HepG2 (cell line): ENCODE measurements around the gene AANAT. TPM values are rescaled to one million over a fixed set of nuclear protein-coding genes. Genes with fewer than 3 reads are reported as not detected.

Experiments used
- ARHGAP35 ChIP-seq: sonication (generic); formaldehyde crosslinking; IDR thresholded peaks from 2 replicates; pipeline ENCODE4 v1.9.0; 2022; ENCODE audit warnings: mild to moderate bottlenecking, inconsistent platforms, moderate library complexity, missing genetic modification reagents, borderline replicate concordance
- FOSL2 ChIP-seq: sonication (generic); formaldehyde crosslinking; IDR thresholded peaks from 2 replicates; pipeline ENCODE4 v1.4.0; 2020; ENCODE audit warnings: missing genetic modification reagents
- HMGXB4 ChIP-seq, 2 experiments: sonication (generic) in 1 of 2; formaldehyde crosslinking in 1 of 2; IDR thresholded peaks; 2 replicates each; pipeline versions ENCODE4 v1.4.0 to v1.6.1; 2018 to 2020; ENCODE audit warnings: missing genetic modification reagents in 2 of 2, borderline replicate concordance in 1 of 2, low read depth in 1 of 2, mild to moderate bottlenecking in 1 of 2, missing biosample characterization in 1 of 2
- KDM5B ChIP-seq: sonication (generic); formaldehyde crosslinking; IDR thresholded peaks from 2 replicates; pipeline ENCODE4 v1.4.0; 2020; ENCODE audit warnings: missing genetic modification reagents, mild to moderate bottlenecking, borderline replicate concordance
- KLF13 ChIP-seq: sonication (generic); formaldehyde crosslinking; IDR thresholded peaks from 2 replicates; pipeline ENCODE4 v1.4.0; 2020; ENCODE audit warnings: mild to moderate bottlenecking, missing genetic modification reagents
- NFE2L2 ChIP-seq: fragments of 150-350 bp; IDR thresholded peaks from 2 replicates; pipeline ENCODE4 v1.6.1; 2014; ENCODE audit warnings: low read length
- NRL ChIP-seq: sonication (generic); formaldehyde crosslinking; IDR thresholded peaks from 2 replicates; pipeline ENCODE4 v1.5.0; 2020; ENCODE audit warnings: missing genetic modification reagents, mild to moderate bottlenecking, moderate library complexity, borderline replicate concordance
- PHF8 ChIP-seq: sonication (generic); formaldehyde crosslinking; IDR thresholded peaks from 2 replicates; pipeline ENCODE4 v1.5.0; 2020; ENCODE audit warnings: missing genetic modification reagents
- RFXAP ChIP-seq: sonication (generic); formaldehyde crosslinking; IDR thresholded peaks from 2 replicates; pipeline ENCODE4 v1.4.0; 2020; ENCODE audit warnings: missing genetic modification reagents, borderline replicate concordance
- SNAI1 ChIP-seq: sonication (generic); formaldehyde crosslinking; IDR thresholded peaks from 2 replicates; pipeline ENCODE4 v1.5.0; 2020; ENCODE audit warnings: mild to moderate bottlenecking, missing genetic modification reagents, borderline replicate concordance
- SP1 ChIP-seq, 2 experiments: fragments of 450-650 bp in 1 of 2; sonication (generic) in 1 of 2; formaldehyde crosslinking in 1 of 2; IDR thresholded peaks; 2 replicates each; pipeline versions ENCODE4 v1.4.0 to v1.6.1; 2016 to 2020; ENCODE audit warnings: missing genetic modification reagents in 1 of 2
- TARDBP ChIP-seq: sonication (generic); formaldehyde crosslinking; IDR thresholded peaks from 2 replicates; pipeline ENCODE4 v1.8.0; 2022; ENCODE audit warnings: mild to moderate bottlenecking, missing genetic modification reagents
- ZFX ChIP-seq: sonication (generic); formaldehyde crosslinking; IDR thresholded peaks from 2 replicates; pipeline ENCODE4 v1.4.0; 2020; ENCODE audit warnings: mild to moderate bottlenecking, low read depth, missing genetic modification reagents, moderate library complexity
- ZIK1 ChIP-seq: sonication (generic); formaldehyde crosslinking; IDR thresholded peaks from 2 replicates; pipeline ENCODE4 v1.5.0; 2020; ENCODE audit warnings: mild to moderate bottlenecking, low read depth, missing genetic modification reagents, borderline replicate concordance
- ZNF691 ChIP-seq: sonication (generic); formaldehyde crosslinking; IDR thresholded peaks from 2 replicates; pipeline ENCODE4 v1.4.0; 2020; ENCODE audit warnings: missing genetic modification reagents, low read depth, mild to moderate bottlenecking, borderline replicate concordance
- ZNF747 ChIP-seq: sonication (generic); formaldehyde crosslinking; IDR thresholded peaks from 2 replicates; pipeline ENCODE4 v1.8.1; 2023; ENCODE audit warnings: missing genetic modification reagents, mild to moderate bottlenecking, borderline replicate concordance
- polyA plus RNA-seq, 8 experiments: library from polyadenylated mRNA; depleted of rRNA in 3 of 8; stranded (reverse) in 7 of 8; unstranded in 1 of 8; fragments of >200 nt; fragmentation: Illumina TruSeq in 4 of 8; extraction: Trizol in 4 of 8; gene quantifications; 2 replicates each; pipeline versions ENCODE4 v1.2.1 to v1.2.3, GENCODE V29; 2011 to 2016; ENCODE audit warnings: low read depth in 4 of 8, missing spikeins in 1 of 8, mixed read lengths in 1 of 8; ENCODE audit not compliant: insufficient read depth in 1 of 8
- total RNA-seq, 5 experiments: library from RNA; depleted of rRNA; stranded (reverse); fragments of >200 nt; fragmentation: Illumina TruSeq; extraction: Trizol; gene quantifications; 2 replicates each; pipeline ENCODE4 v1.2.3, GENCODE V29; 2016; ENCODE audit warnings: low read depth in 1 of 5
- TF ChIP-seq, protein P1 (sequence below): sonication (generic); formaldehyde crosslinking; IDR thresholded peaks from 2 replicates; pipeline ENCODE4 v1.4.0; 2020; ENCODE audit warnings: missing genetic modification reagents
- TF ChIP-seq, protein P2 (sequence below): sonication (generic); formaldehyde crosslinking; IDR thresholded peaks from 2 replicates; pipeline ENCODE4 v1.4.0; 2020; ENCODE audit warnings: missing genetic modification reagents, mild to moderate bottlenecking, borderline replicate concordance
- TF ChIP-seq, protein P3 (sequence below): sonication (generic); formaldehyde crosslinking; IDR thresholded peaks from 2 replicates; pipeline ENCODE4 v1.8.0; 2022; ENCODE audit warnings: mild to moderate bottlenecking, missing genetic modification reagents, moderate library complexity

AANAT gene
- total and polyA plus RNA-seq, 2 of the 13 experiments (the other 11 are each of a cell fraction or from before 2014, with no cell fraction given) = 0.07 TPM; not detected in 1

DNA sequence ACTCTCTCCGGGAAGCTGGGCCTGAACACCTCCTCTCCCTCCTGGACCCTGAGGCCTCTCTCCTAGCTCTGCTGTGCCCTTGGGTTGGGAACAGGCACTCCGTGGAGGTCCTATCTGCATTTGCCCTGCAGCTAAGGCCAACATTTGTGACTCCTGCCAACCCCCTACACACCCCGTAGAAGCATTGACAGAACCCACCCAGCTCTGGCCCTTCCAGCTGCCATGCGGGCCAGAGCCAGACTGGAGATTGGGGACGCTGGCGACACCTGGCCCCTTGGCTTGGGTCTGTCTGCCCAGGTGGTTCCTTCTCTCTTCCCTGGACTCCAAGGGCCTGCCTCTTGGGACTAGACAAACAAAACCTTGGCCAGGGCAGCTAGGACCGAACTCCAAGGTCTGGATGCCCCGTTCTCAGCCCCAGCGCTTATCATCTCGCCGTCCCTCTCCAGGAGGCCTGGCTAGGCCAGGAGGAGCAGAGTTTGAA, 34.5 kb downstream of the AANAT start (continued):
- 0 out of 2 replicates have a peak, but pooled peaks have one; percentile 63 for TF ChIP-seq ZNF747
- TF ChIP-seq ZIK1 (CRISPR knock-in tag) = no peak
- TF ChIP-seq TARDBP = 0 out of 2 replicates have a peak, but pooled peaks have one; percentile 1
- no peak for TF ChIP-seq SP1 (IDR thresholded peaks at IDR 0.05)
- 0 out of 2 replicates have a peak, but pooled peaks have one; percentile 0 for TF ChIP-seq SP1 (CRISPR knock-in tag; IDR thresholded peaks at IDR 0.05)
- TF ChIP-seq PHF8 (CRISPR knock-in tag) = peak; percentile 46; the same call in 1 of the 2 replicates
- TF ChIP-seq RFXAP (CRISPR knock-in tag) = no peak
- TF ChIP-seq, protein P1, sequence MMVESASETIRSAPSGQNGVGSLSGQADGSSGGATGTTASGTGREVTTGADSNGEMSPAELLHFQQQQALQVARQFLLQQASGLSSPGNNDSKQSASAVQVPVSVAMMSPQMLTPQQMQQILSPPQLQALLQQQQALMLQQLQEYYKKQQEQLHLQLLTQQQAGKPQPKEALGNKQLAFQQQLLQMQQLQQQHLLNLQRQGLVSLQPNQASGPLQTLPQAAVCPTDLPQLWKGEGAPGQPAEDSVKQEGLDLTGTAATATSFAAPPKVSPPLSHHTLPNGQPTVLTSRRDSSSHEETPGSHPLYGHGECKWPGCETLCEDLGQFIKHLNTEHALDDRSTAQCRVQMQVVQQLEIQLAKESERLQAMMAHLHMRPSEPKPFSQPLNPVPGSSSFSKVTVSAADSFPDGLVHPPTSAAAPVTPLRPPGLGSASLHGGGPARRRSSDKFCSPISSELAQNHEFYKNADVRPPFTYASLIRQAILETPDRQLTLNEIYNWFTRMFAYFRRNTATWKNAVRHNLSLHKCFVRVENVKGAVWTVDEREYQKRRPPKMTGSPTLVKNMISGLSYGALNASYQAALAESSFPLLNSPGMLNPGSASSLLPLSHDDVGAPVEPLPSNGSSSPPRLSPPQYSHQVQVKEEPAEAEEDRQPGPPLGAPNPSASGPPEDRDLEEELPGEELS (CRISPR knock-in tag) = peak; percentile 36; the same call in 1 of the 2 replicates
- TF ChIP-seq ZNF691 (CRISPR knock-in tag) = peak; percentile 60; the same call in 1 of the 2 replicates
- TF ChIP-seq, protein P2, sequence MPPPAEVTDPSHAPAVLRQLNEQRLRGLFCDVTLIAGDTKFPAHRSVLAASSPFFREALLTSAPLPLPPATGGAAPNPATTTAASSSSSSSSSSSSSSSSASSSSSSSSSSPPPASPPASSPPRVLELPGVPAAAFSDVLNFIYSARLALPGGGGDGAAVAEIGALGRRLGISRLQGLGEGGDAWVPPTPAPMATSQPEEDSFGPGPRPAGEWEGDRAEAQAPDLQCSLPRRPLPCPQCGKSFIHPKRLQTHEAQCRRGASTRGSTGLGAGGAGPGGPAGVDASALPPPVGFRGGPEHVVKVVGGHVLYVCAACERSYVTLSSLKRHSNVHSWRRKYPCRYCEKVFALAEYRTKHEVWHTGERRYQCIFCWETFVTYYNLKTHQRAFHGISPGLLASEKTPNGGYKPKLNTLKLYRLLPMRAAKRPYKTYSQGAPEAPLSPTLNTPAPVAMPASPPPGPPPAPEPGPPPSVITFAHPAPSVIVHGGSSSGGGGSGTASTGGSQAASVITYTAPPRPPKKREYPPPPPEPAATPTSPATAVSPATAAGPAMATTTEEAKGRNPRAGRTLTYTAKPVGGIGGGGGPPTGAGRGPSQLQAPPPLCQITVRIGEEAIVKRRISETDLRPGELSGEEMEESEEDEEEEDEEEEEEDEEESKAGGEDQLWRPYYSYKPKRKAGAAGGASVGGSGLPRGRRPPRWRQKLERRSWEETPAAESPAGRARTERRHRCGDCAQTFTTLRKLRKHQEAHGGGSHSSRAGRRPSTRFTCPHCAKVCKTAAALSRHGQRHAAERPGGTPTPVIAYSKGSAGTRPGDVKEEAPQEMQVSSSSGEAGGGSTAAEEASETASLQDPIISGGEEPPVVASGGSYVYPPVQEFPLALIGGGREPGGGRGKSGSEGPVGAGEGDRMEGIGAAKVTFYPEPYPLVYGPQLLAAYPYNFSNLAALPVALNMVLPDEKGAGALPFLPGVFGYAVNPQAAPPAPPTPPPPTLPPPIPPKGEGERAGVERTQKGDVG (CRISPR knock-in tag) = peak; percentile 87; the same call in 1 of the 2 replicates
- TF ChIP-seq ARHGAP35 (CRISPR knock-in tag) = 0 out of 2 replicates have a peak, but pooled peaks have one; percentile 50
- peak; percentile 64 for TF ChIP-seq ZFX (CRISPR knock-in tag)
- TF ChIP-seq, protein P3, sequence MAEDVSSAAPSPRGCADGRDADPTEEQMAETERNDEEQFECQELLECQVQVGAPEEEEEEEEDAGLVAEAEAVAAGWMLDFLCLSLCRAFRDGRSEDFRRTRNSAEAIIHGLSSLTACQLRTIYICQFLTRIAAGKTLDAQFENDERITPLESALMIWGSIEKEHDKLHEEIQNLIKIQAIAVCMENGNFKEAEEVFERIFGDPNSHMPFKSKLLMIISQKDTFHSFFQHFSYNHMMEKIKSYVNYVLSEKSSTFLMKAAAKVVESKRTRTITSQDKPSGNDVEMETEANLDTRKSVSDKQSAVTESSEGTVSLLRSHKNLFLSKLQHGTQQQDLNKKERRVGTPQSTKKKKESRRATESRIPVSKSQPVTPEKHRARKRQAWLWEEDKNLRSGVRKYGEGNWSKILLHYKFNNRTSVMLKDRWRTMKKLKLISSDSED (CRISPR knock-in tag) = no peak
- peak; percentile 16; the same call in 1 of the 2 replicates for TF ChIP-seq NRL (CRISPR knock-in tag)
- no peak for TF ChIP-seq NFE2L2
- TF ChIP-seq KLF13 (CRISPR knock-in tag) = no peak
- peak; percentile 74; the same call in 1 of the 2 replicates for TF ChIP-seq KDM5B (CRISPR knock-in tag)
- TF ChIP-seq HMGXB4 (CRISPR knock-in tag; IDR thresholded peaks at IDR 0.05; ENCODE audit: borderline replicate concordance in 1 of 2, low read depth in 1 of 2) = peak in 1 of 2 experiments; percentile 10; a peak in 1 of 4 replicates
- TF ChIP-seq FOSL2 (CRISPR knock-in tag) = no peak
- 0 out of 2 replicates have a peak, but pooled peaks have one; percentile 53 for TF ChIP-seq SNAI1 (CRISPR knock-in tag)
